HepG2 (cell line): ENCODE data around the gene ZFP62. TPM values are rescaled to one million over a fixed set of nuclear protein-coding genes. Genes with fewer than 3 reads are reported as not detected.

ENCODE experiments used
- ATAC-seq: fragments of 200-7000 bp; cut with Tn5 transposase; 3 replicates; pipeline ENCODE4 v1.9.1; 2020; ENCODE audit warnings: mild to moderate bottlenecking, moderate library complexity
- BruUV-seq: library from RNA; stranded (reverse); fragments of 400-500 nt; replicated peaks from 2 replicates; lab custom pipeline; 2021; lab: Mats Ljungman, UMichigan
- CTCF ChIA-PET: fragments of 300-600 bp; formaldehyde crosslinking; extraction: SDS; loops from one replicate; lab custom pipeline; 2021; ENCODE audit warnings: low total read pairs, inconsistent platforms, low intra/inter-chr PET ratio; lab: Yijun Ruan, JAX
- POLR2A ChIA-PET: fragments of 350-600 bp; sonication (Branson Sonifier 250); formaldehyde crosslinking; loops from one replicate; lab custom pipeline; 2020; ENCODE audit warnings: antibody characterized with exemption, inconsistent platforms; lab: Yijun Ruan, JAX
- DNase-seq: peaks from one replicate; pipeline ENCODE4 v3.0.0-alpha.2; 2015; ENCODE audit warnings: low spot score
- FAIRE-seq: peaks from 3 replicates; lab custom pipeline; 2011; peaks lifted over from hg19 to GRCh38; lab: Jason Lieb, UNC
- H2AFZ ChIP-seq: one replicate; pipeline ENCODE4 v1.6.1; 2011; ENCODE audit warnings: low read length, inconsistent platforms
- H3K27ac ChIP-seq: fragments of 300-600 bp; 3 replicates; pipeline ENCODE4 v1.8.0; 2011; ENCODE audit warnings: mixed run types, mild to moderate bottlenecking, mixed read lengths, low read length, inconsistent platforms; ENCODE audit not compliant: insufficient read depth; ENCODE audit errors: extremely low read length
- H3K27me3 ChIP-seq, 2 experiments: fragments of 200-600 bp in 1 of 2; 2 replicates in 1 of 2; 3 replicates in 1 of 2; pipeline versions ENCODE4 v1.6.0 to v1.8.0; 2011; ENCODE audit warnings: low read length in 2 of 2, mild to moderate bottlenecking in 2 of 2, moderate library complexity in 2 of 2, inconsistent platforms in 1 of 2; ENCODE audit not compliant: insufficient read depth in 2 of 2, control insufficient read depth in 1 of 2
- H3K36me3 ChIP-seq, 2 experiments: fragments of 200-600 bp in 1 of 2; replicated peaks in 1 of 2; 2 replicates in 1 of 2; 3 replicates in 1 of 2; pipeline versions ENCODE4 v1.5.1 to v1.8.0; 2011; ENCODE audit warnings: low read length in 2 of 2, inconsistent platforms in 1 of 2; ENCODE audit not compliant: insufficient read depth in 2 of 2, control insufficient read depth in 1 of 2
- H3K4me1 ChIP-seq: 2 replicates; pipeline ENCODE4 v1.5.1; 2012; ENCODE audit warnings: low read length, inconsistent platforms; ENCODE audit not compliant: insufficient read depth
- H3K4me2 ChIP-seq: 2 replicates; pipeline ENCODE4 v1.6.0; 2011; ENCODE audit warnings: low read depth, low read length, inconsistent platforms
- H3K4me3 ChIP-seq, 3 experiments: fragments of 200-600 bp in 1 of 3; sonication (generic), shearing (Covaris generic) in 1 of 3; replicated peaks in 1 of 3; 2 replicates each; pipeline ENCODE4 v1.5.1; 2011 to 2016; ENCODE audit warnings: low read length in 3 of 3, inconsistent platforms in 2 of 3, low read depth in 2 of 3, mild to moderate bottlenecking in 2 of 3, control low read depth in 1 of 3, mixed read lengths in 1 of 3; ENCODE audit not compliant: insufficient read depth in 1 of 3
- H3K79me2 ChIP-seq: one replicate; pipeline ENCODE4 v1.6.1; 2011; ENCODE audit warnings: low read length, inconsistent platforms; ENCODE audit not compliant: insufficient read depth
- H3K9ac ChIP-seq: 2 replicates; pipeline ENCODE4 v1.6.0; 2011; ENCODE audit warnings: mild to moderate bottlenecking, low read depth, low read length, inconsistent platforms; ENCODE audit not compliant: insufficient read depth
- H3K9me3 ChIP-seq: 2 replicates; pipeline ENCODE4 v1.5.1; 2012; ENCODE audit warnings: mild to moderate bottlenecking, low read length
- H4K20me1 ChIP-seq: 2 replicates; pipeline ENCODE4 v1.6.0; 2011; ENCODE audit warnings: inconsistent platforms, mild to moderate bottlenecking, low read length, moderate library complexity; ENCODE audit not compliant: insufficient read depth
- ATF1 ChIP-seq: IDR thresholded peaks from 2 replicates; pipeline ENCODE4 v1.6.1; 2016; ENCODE audit warnings: mild to moderate bottlenecking, control low read depth
- ATM ChIP-seq: fragments of 450-650 bp; IDR thresholded peaks from 2 replicates; pipeline ENCODE4 v1.7.1; 2017; ENCODE audit warnings: mild to moderate bottlenecking, borderline replicate concordance
- GABPA ChIP-seq, 2 experiments: IDR thresholded peaks; 2 replicates each; pipeline ENCODE4 v1.6.1; 2011 to 2016; ENCODE audit warnings: low read depth in 2 of 2, low read length in 1 of 2, missing biosample characterization in 1 of 2, missing genetic modification characterization in 1 of 2
- HDAC1 ChIP-seq: sonication (generic); formaldehyde crosslinking; IDR thresholded peaks from 2 replicates; pipeline ENCODE4 v1.5.1; 2020; ENCODE audit warnings: mild to moderate bottlenecking, missing genetic modification reagents
- MIER3 ChIP-seq: IDR thresholded peaks from 2 replicates; pipeline ENCODE4 v1.6.1; 2016; ENCODE audit warnings: missing compliant biosample characterization, borderline replicate concordance
- MYC ChIP-seq: sonication (generic); formaldehyde crosslinking; IDR thresholded peaks from 2 replicates; pipeline ENCODE4 v1.9.0; 2021; ENCODE audit warnings: missing genetic modification reagents, borderline replicate concordance
- MYPOP ChIP-seq: sonication (generic); formaldehyde crosslinking; IDR thresholded peaks from 2 replicates; pipeline ENCODE4 v1.8.1; 2023; ENCODE audit warnings: mild to moderate bottlenecking, moderate library complexity, missing genetic modification reagents
- SP5 ChIP-seq: IDR thresholded peaks from 2 replicates; pipeline ENCODE4 v1.6.1; 2016; ENCODE audit warnings: low read depth, borderline replicate concordance
- TBP ChIP-seq: sonication (generic); formaldehyde crosslinking; IDR thresholded peaks from 2 replicates; pipeline ENCODE4 v1.5.0; 2020; ENCODE audit warnings: missing genetic modification reagents
- ZBTB37 ChIP-seq: sonication (generic); formaldehyde crosslinking; IDR thresholded peaks from 2 replicates; pipeline ENCODE4 v1.4.0; 2020; ENCODE audit warnings: mild to moderate bottlenecking, missing genetic modification reagents
- ZNF652 ChIP-seq: IDR thresholded peaks from 2 replicates; pipeline ENCODE4 v1.6.1; 2016; ENCODE audit warnings: low read depth, borderline replicate concordance
- ZSCAN9 ChIP-seq: IDR thresholded peaks from 2 replicates; pipeline ENCODE4 v1.6.1; 2016; ENCODE audit warnings: borderline replicate concordance
- ZXDC ChIP-seq: sonication (generic); formaldehyde crosslinking; IDR thresholded peaks from 2 replicates; pipeline ENCODE4 v1.5.0; 2020; ENCODE audit warnings: mild to moderate bottlenecking, missing genetic modification reagents
- WGBS: methylation state at CpG from one replicate; pipeline ENCODE4 v1.1.6; 2017; ENCODE audit warnings: low lambda C conversion rate; 5-methylcytosine and 5-hydroxymethylcytosine counted together
- in situ Hi-C: cut with HindIII; loops from 2 replicates; pipeline ENCODE4 v1.10.0; 2017; ENCODE audit warnings: low pct_unique_long_range_greater_than_20kb; ENCODE audit not compliant: extremely low pct_ligation_motif_present
- intact Hi-C: fragments of 100-400 bp; cut with micrococcal nuclease; formaldehyde crosslinking; loops from one replicate; pipeline ENCODE4 v1.10.0; 2022; ENCODE audit not compliant: unreplicated experiment
- polyA plus RNA-seq, 8 experiments: library from polyadenylated mRNA; depleted of rRNA in 3 of 8; stranded (reverse) in 7 of 8; unstranded in 1 of 8; fragments of >200 nt; fragmentation: Illumina TruSeq in 4 of 8; extraction: Trizol in 4 of 8; gene quantifications; 2 replicates each; pipeline versions ENCODE4 v1.2.1 to v1.2.3, GENCODE V29; 2011 to 2016; ENCODE audit warnings: low read depth in 4 of 8, missing spikeins in 1 of 8, mixed read lengths in 1 of 8; ENCODE audit not compliant: insufficient read depth in 1 of 8
- total RNA-seq, 5 experiments: library from RNA; depleted of rRNA; stranded (reverse); fragments of >200 nt; fragmentation: Illumina TruSeq; extraction: Trizol; gene quantifications; 2 replicates each; pipeline ENCODE4 v1.2.3, GENCODE V29; 2016; ENCODE audit warnings: low read depth in 1 of 5

ZFP62 gene
- total and polyA plus RNA-seq, 2 of the 13 experiments (the other 11 are each of a cell fraction or from before 2014, with no cell fraction given), result 8.2 to 19.4 TPM

GRCh38 chr5:180830253-180831138 is 30.6 kb downstream of the ZFP62 start:
- Histone ChIP-seq H3K27me3 (no peaks in the 10 kb centered on the region), H2AFZ (no peak overlapping the region), H3K36me3 (no peaks in the 10 kb centered on the region), H3K79me2 (no peaks in the 10 kb centered on the region), H3K9ac (no peak overlapping the region), H4K20me1 (no peaks in the 10 kb centered on the region), H3K4me2 (no peak overlapping the region), H3K4me1 (peaks cover 18% of the 10 kb centered on the region), H3K9me3 (peaks cover 14% of the 10 kb centered on the region; the same call in 1 of the 2 replicates), H3K4me3 (no peak overlapping the region), H3K27ac (no peak overlapping the region)
- in situ Hi-C loops, result no loop called here
- no peak for FAIRE-seq
- intact Hi-C loops, result no loop called here
- POLR2A ChIA-PET, result no interaction called here
- CTCF ChIA-PET, result no interaction called here
- no peak for TF ChIP-seq MYC (CRISPR knock-in tag)
- no peak for TF ChIP-seq ZNF652 (CRISPR knock-in tag)
- no peak for TF ChIP-seq MYPOP (CRISPR knock-in tag)
- no peak for TF ChIP-seq ZSCAN9
- TF ChIP-seq GABPA (IDR thresholded peaks at IDR 0.05; ENCODE audit: low read depth, low read length), result no peak
- no peak for TF ChIP-seq GABPA (CRISPR knock-in tag; IDR thresholded peaks at IDR 0.05; ENCODE audit: low read depth)
- no peak for DNase-seq
- no TSS peak for BruUV-seq
- 86% methylated on average over 31 of the region's 35 CpGs for WGBS
- no peak for ATAC-seq

GRCh38 chr5:180829726-180830125 is 31.4 kb downstream of the ZFP62 start:
- Histone ChIP-seq H3K79me2 (no peaks in the 10 kb centered on the region), H3K4me2 (no peak overlapping the region), H3K27ac (no peak overlapping the region), H4K20me1 (no peaks in the 10 kb centered on the region), H3K9me3 (peaks cover 14% of the 10 kb centered on the region; the same call in 1 of the 2 replicates), H2AFZ (no peak overlapping the region), H3K27me3 (no peaks in the 10 kb centered on the region), H3K36me3 (no peaks in the 10 kb centered on the region), H3K9ac (no peak overlapping the region), H3K4me1 (peaks cover 25% of the 10 kb centered on the region), H3K4me3 (no peak overlapping the region)
- in situ Hi-C loops (no loop called here), intact Hi-C loops (no loop called here)
- no peak for FAIRE-seq
- DNase-seq, result no peak
- no TSS peak for BruUV-seq
- no peak for ATAC-seq
- WGBS, result 86% methylated on average over 5 of the region's 5 CpGs
- CTCF ChIA-PET, result no interaction called here
- POLR2A ChIA-PET, result no interaction called here
- TF ChIP-seq HDAC1 (CRISPR knock-in tag), result no peak
- no peak for TF ChIP-seq ATF1 (CRISPR knock-in tag)
- TF ChIP-seq SP5 (CRISPR knock-in tag), result no peak
- no peak for TF ChIP-seq ATM
- no peak for TF ChIP-seq TBP (CRISPR knock-in tag)
- TF ChIP-seq ZXDC (CRISPR knock-in tag), result no peak
- TF ChIP-seq MIER3 (CRISPR knock-in tag), result no peak
- TF ChIP-seq ZBTB37 (CRISPR knock-in tag), result no peak
